ENCODE results near the gene MYRF. TPM values are rescaled to one million over a fixed set of nuclear protein-coding genes. Genes with fewer than 3 reads are reported as not detected.

The MYRF gene
- total RNA-seq, 2 donors from 2014 or later = 7.0 to 13.1 TPM

DNA sequence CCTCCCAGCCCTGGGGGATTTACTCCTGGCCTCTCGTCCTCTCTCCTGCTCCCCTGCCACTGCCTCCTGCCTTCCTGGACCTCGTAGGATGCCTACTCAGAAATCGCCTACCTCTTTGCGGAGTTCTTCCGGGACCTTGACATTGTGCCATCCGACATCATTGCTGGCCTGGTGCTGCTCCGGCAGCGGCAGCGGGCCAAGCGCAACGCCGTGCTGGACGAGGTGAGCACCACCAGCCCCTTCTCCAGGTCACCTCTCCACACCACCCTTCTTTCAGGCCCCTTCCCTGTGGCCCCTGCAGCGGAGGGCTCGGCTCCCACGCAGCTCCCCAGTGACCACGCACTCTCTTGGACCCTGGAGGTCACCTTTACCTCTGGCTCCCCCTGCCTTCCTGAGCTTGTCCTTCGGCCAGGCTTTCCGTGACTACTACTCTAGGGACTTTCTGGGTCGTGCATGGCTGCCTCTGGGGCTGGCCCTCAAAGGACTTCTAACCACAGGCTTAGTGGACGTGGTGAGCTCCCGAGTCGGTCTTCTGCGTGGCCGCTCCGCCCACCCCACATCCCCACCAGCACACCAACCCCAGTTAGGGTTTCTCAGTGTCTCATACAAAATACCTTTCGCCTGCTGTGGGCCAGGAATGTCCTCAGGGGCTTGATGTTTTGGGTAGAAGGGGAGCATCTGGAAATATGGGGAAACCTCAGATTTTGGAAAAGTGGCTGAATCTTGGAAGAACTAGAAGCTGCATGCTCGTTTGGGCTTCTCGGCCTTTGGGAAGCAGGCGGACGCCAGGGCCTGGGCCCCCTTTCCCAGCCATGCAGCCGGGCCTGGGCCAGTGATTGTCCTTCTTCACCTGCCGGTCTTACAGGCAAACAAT is 24.1 kb upstream of the MYRF start:
- H3K9me3 ChIP-seq = no peaks in the 10 kb centered on the region
- H3K36me3 ChIP-seq = peaks cover 4% of the 10 kb centered on the region
- peaks cover 0 to 62% of the 10 kb centered on the region in 2 donors for H3K4me1 ChIP-seq
- no peaks in the 10 kb centered on the region for H3K27me3 ChIP-seq
- H3K4me3 ChIP-seq = no peak overlapping the region
- no peak for DNase-seq (ENCODE audit: low spot score)
- peak overlapping the region; percentile 71 to 82 for H3K27ac ChIP-seq
- TF ChIP-seq, protein P1, sequence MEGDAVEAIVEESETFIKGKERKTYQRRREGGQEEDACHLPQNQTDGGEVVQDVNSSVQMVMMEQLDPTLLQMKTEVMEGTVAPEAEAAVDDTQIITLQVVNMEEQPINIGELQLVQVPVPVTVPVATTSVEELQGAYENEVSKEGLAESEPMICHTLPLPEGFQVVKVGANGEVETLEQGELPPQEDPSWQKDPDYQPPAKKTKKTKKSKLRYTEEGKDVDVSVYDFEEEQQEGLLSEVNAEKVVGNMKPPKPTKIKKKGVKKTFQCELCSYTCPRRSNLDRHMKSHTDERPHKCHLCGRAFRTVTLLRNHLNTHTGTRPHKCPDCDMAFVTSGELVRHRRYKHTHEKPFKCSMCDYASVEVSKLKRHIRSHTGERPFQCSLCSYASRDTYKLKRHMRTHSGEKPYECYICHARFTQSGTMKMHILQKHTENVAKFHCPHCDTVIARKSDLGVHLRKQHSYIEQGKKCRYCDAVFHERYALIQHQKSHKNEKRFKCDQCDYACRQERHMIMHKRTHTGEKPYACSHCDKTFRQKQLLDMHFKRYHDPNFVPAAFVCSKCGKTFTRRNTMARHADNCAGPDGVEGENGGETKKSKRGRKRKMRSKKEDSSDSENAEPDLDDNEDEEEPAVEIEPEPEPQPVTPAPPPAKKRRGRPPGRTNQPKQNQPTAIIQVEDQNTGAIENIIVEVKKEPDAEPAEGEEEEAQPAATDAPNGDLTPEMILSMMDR (IDR thresholded peaks at IDR 0.05) = no peak

DNA sequence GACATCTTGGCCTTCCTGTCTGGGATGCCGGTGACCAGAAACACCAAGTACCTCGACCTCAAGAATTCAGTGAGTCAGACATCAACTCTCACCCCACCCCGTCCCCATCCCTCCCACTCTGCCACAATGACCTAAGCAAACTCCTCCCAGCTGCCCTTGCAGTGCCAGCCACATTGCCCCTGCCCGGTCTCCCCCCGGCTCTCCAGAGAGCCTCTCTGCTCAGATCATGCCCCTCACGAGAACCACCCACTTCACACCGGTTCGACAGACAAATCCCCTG is 23.6 kb upstream of the MYRF start:
- H3K4me1 ChIP-seq = peaks cover 0 to 62% of the 10 kb centered on the region in 2 donors
- H3K4me3 ChIP-seq = no peak overlapping the region
- H3K36me3 ChIP-seq = peaks cover 4% of the 10 kb centered on the region
- no peaks in the 10 kb centered on the region for H3K27me3 ChIP-seq
- TF ChIP-seq, protein P1 (IDR thresholded peaks at IDR 0.05) = no peak
- DNase-seq (ENCODE audit: low spot score) = no peak
- H3K27ac ChIP-seq = peak overlapping the region; percentile 71 to 82
- no peaks in the 10 kb centered on the region for H3K9me3 ChIP-seq

DNA sequence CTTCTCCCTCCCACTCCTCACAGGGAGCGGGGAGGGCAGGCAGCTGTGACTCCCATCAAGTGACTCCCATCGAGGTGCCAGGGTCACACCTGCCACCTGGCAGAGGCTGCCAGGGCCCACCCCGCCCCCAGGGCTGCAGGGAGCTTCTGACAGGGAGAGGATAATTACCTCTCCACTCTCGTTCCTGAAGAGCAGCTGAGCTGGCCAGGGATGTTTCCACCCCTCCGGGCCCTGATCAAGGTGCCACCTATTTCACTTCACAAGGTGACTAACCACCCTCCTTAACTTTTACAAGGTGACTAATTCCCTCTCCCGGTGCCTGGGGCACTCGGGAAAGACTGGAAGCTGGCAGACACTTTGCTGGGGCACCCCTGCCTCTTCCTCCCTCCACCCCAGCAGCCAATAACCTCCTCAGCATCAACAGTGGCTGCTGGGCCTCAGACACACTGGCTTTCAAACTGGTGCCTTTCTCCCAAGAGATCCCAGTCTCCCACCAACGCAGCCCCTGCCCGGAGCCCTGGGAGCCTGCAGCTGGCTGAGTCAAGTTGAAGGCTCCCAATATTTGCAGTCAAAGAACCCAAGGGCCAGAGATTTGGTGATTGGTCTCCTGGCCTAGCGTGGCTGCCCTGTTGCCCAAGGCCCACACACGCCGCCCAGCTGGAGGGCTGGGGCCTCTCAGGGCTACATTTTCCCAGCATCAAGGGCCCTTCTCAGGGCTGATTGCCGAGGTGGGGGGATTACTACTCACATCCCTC is 22.0 kb upstream of the MYRF start:
- Histone ChIP-seq H3K4me3 (no peak overlapping the region), H3K36me3 (peaks cover 2% of the 10 kb centered on the region), H3K4me1 (peaks cover 0 to 58% of the 10 kb centered on the region in 2 donors), H3K27ac (peak overlapping the region; percentile 71 to 82), H3K9me3 (no peaks in the 10 kb centered on the region), H3K27me3 (no peaks in the 10 kb centered on the region)
- DNase-seq (ENCODE audit: low spot score) = no peak
- TF ChIP-seq, protein P1 (IDR thresholded peaks at IDR 0.05) = no peak

DNA sequence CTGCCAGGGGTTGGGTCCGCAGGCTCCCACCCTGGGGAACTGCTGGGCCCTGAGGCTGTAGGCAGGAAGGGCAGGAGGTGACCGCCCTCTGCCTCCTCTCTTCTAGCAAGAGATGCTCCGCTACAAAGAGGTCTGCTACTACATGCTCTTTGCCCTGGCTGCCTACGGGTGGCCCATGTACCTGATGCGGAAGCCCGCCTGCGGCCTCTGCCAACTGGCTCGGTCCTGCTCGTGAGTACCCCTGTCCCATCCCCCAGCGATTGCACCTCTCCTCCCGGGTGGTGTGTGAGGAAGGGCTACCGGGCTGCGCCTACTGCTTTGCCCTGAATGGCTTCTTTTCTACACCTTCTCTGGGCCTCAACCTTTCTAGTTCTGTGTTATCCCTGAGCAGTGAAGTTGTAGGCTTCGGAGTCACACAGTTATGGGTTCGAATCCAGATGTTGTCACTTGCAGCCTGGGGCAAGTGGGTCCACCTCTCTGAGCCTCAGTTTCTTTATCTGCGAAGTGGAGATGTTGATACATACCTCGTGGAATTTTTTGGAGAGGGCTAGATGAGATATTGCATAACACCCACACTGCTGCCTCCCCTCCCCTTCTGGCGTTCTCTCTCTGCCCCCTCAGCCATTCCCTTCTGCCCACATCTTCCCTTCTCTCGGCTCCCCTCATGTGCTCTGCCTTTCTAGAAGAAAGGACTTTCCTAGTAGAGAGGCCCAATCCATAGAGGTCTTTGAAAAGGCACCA is 21.1 kb upstream of the MYRF start:
- H3K27me3 ChIP-seq = no peaks in the 10 kb centered on the region
- TF ChIP-seq, protein P1 (IDR thresholded peaks at IDR 0.05) = no peak
- no peak overlapping the region for H3K4me3 ChIP-seq
- H3K9me3 ChIP-seq = no peaks in the 10 kb centered on the region
- peaks cover 12% of the 10 kb centered on the region for H3K36me3 ChIP-seq
- DNase-seq (ENCODE audit: low spot score) = no peak
- H3K27ac ChIP-seq = peak overlapping the region in 1 of 2 donors; percentile 68
- peaks cover 0 to 48% of the 10 kb centered on the region in 2 donors for H3K4me1 ChIP-seq

DNA sequence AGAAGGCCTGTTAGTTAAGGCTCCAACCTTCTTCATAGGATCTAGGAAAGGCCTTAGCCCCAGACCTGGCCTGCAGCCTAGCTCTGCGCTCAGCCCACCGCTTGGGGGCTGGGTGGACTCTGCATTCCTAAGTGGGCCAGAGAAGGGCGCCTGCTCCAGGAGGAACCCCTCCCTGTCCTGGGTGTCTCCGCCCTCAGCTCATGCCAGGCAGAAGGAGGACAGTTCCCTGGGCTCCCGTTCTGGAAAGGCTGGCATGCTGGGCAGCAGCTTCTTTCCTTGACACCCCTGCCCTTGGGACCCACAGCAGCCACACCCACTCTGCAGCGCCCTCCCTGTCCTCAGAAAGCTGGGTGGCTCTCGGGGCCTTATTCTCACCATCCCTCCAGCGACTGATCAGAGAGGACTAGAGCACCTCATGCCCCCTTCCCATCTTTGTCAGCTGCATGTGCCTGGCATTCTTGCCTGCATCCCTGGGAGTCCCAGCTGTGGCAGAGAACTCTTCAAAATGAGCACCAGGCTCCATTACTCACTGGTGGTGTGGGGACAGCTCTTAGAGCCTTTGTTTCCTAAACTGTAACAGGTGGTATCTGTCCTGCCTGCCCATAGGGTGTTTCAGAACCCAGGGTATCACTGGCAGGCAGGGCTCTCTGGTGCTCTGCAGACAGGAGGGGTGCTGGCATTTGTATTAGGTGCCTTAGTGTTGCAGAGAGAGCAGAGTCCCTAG is 20.3 kb upstream of the MYRF start:
- H3K36me3 ChIP-seq = peaks cover 14% of the 10 kb centered on the region
- DNase-seq (ENCODE audit: low spot score) = no peak
- peak overlapping the region in 1 of 2 donors; percentile 68 for H3K27ac ChIP-seq
- peaks cover 0 to 41% of the 10 kb centered on the region in 2 donors for H3K4me1 ChIP-seq
- no peaks in the 10 kb centered on the region for H3K9me3 ChIP-seq
- H3K27me3 ChIP-seq = no peaks in the 10 kb centered on the region
- TF ChIP-seq, protein P1 (IDR thresholded peaks at IDR 0.05) = no peak
- no peak overlapping the region for H3K4me3 ChIP-seq
